Loucy (cell line): ENCODE data around the gene LSM3.

Experiments used
- H2AFZ ChIP-seq: fragments of 200-600 bp; sonication (generic); 2 replicates; pipeline ENCODE4 v1.6.0; 2016; ENCODE audit warnings: antibody characterized with exemption, mild to moderate bottlenecking, low read length, moderate library complexity
- H3F3A ChIP-seq: fragments of 200-600 bp; 2 replicates; pipeline ENCODE4 v1.6.0; 2016; ENCODE audit warnings: antibody characterized with exemption, low read depth, mild to moderate bottlenecking
- H3K27me3 ChIP-seq: fragments of 200-600 bp; sonication (generic); 2 replicates; pipeline ENCODE4 v1.6.1; 2014; ENCODE audit warnings: low read length, mild to moderate bottlenecking; ENCODE audit not compliant: insufficient read depth, poor library complexity, severe bottlenecking
- H3K36me3 ChIP-seq: fragments of 200-600 bp; sonication (generic); 2 replicates; pipeline ENCODE4 v1.6.1; 2016; ENCODE audit warnings: low read length; ENCODE audit not compliant: insufficient read depth
- H3K4me1 ChIP-seq: fragments of 200-600 bp; sonication (generic); 2 replicates; pipeline ENCODE4 v1.5.1; 2014; ENCODE audit warnings: low read length, mild to moderate bottlenecking; ENCODE audit not compliant: insufficient read depth, poor library complexity, severe bottlenecking
- H3K4me2 ChIP-seq: fragments of 200-600 bp; sonication (generic); 2 replicates; pipeline ENCODE4 v1.6.0; 2014; ENCODE audit warnings: antibody characterized with exemption, low read length, low read depth, mild to moderate bottlenecking; ENCODE audit not compliant: poor library complexity, severe bottlenecking
- H3K4me3 ChIP-seq: fragments of 200-600 bp; sonication (generic); 2 replicates; pipeline ENCODE4 v1.5.1; 2014; ENCODE audit warnings: low read length, mild to moderate bottlenecking, mixed read lengths; ENCODE audit not compliant: poor library complexity, severe bottlenecking
- H3K79me2 ChIP-seq: fragments of 200-600 bp; sonication (generic); 2 replicates; pipeline ENCODE4 v1.6.1; 2014; ENCODE audit warnings: low read length; ENCODE audit not compliant: insufficient read depth
- H3K9ac ChIP-seq: fragments of 200-600 bp; sonication (generic); 2 replicates; pipeline ENCODE4 v1.6.0; 2014; ENCODE audit warnings: mild to moderate bottlenecking, low read depth, low read length, moderate library complexity; ENCODE audit not compliant: poor library complexity, severe bottlenecking
- H3K9me2 ChIP-seq: fragments of 200-600 bp; sonication (generic); replicated peaks from 2 replicates; pipeline ENCODE4 v1.6.1; 2016; ENCODE audit warnings: low read depth, low read length, mixed read lengths
- H3K9me3 ChIP-seq: fragments of 200-600 bp; sonication (generic); 2 replicates; pipeline ENCODE4 v1.6.1; 2014; ENCODE audit warnings: mild to moderate bottlenecking, antibody characterized with exemption, low read length, low read depth; ENCODE audit not compliant: insufficient read depth
- H4K20me1 ChIP-seq: fragments of 200-600 bp; sonication (generic); 2 replicates; pipeline ENCODE4 v1.6.0; 2014; ENCODE audit warnings: antibody characterized with exemption, low read length, mild to moderate bottlenecking; ENCODE audit not compliant: insufficient read depth, poor library complexity, severe bottlenecking
- EZH2phosphoT487 ChIP-seq: fragments of 200-600 bp; IDR thresholded peaks from 2 replicates; pipeline ENCODE4 v1.6.1; 2018; ENCODE audit warnings: antibody characterized with exemption, mild to moderate bottlenecking, moderate library complexity, borderline replicate concordance
- TF ChIP-seq, protein P1 (sequence below): fragments of 200-600 bp; sonication (generic); conservative IDR thresholded peaks from 2 replicates; pipeline ENCODE4 v1.5.1; 2014; ENCODE audit warnings: mild to moderate bottlenecking, antibody characterized with exemption, low read length

The LSM3 gene

GRCh38 chr3:14152233-14152962 is 26.2 kb upstream of the LSM3 start:
- H3F3A ChIP-seq: no peaks in the 10 kb centered on the region
- H3K9ac ChIP-seq: no peak overlapping the region
- no peaks in the 10 kb centered on the region for H3K9me3 ChIP-seq
- no peak overlapping the region for H3K4me3 ChIP-seq
- no peaks in the 10 kb centered on the region for H3K9me2 ChIP-seq
- H3K4me2 ChIP-seq: no peak overlapping the region
- TF ChIP-seq, protein P1, sequence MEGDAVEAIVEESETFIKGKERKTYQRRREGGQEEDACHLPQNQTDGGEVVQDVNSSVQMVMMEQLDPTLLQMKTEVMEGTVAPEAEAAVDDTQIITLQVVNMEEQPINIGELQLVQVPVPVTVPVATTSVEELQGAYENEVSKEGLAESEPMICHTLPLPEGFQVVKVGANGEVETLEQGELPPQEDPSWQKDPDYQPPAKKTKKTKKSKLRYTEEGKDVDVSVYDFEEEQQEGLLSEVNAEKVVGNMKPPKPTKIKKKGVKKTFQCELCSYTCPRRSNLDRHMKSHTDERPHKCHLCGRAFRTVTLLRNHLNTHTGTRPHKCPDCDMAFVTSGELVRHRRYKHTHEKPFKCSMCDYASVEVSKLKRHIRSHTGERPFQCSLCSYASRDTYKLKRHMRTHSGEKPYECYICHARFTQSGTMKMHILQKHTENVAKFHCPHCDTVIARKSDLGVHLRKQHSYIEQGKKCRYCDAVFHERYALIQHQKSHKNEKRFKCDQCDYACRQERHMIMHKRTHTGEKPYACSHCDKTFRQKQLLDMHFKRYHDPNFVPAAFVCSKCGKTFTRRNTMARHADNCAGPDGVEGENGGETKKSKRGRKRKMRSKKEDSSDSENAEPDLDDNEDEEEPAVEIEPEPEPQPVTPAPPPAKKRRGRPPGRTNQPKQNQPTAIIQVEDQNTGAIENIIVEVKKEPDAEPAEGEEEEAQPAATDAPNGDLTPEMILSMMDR: peak; percentile 66
- TF ChIP-seq EZH2phosphoT487: no peak
- H3K79me2 ChIP-seq: no peaks in the 10 kb centered on the region
- no peaks in the 10 kb centered on the region for H3K4me1 ChIP-seq
- H3K27me3 ChIP-seq: no peaks in the 10 kb centered on the region
- no peak overlapping the region for H2AFZ ChIP-seq
- no peaks in the 10 kb centered on the region for H4K20me1 ChIP-seq
- peaks cover 9% of the 10 kb centered on the region; the same call in 1 of the 2 replicates for H3K36me3 ChIP-seq

DNA sequence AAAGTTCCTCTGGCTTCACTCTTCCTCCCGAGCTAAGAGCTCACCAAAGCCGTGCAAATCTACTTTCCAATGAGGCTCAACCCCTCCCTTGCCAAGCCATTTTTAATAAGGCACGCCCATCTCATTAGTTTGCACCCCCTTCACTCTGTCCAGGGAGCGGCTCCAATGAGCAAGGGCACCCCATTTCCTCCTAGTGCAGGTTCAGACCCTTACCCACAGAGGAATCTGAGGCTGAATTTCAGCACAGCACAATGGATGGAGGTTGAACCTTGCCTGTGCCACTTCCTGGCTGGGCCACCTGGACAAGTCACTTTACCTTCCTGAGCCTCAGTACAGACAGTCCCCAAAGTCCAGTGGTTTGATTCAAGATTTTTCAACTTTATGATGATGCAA is 25.7 kb upstream of the LSM3 start:
- Histone ChIP-seq H4K20me1 (no peaks in the 10 kb centered on the region), H3K4me1 (no peaks in the 10 kb centered on the region), H3K36me3 (peaks cover 15% of the 10 kb centered on the region; the same call in 1 of the 2 replicates), H3F3A (no peaks in the 10 kb centered on the region), H3K79me2 (no peaks in the 10 kb centered on the region), H3K9ac (no peak overlapping the region), H2AFZ (no peak overlapping the region), H3K4me3 (no peak overlapping the region), H3K27me3 (no peaks in the 10 kb centered on the region), H3K9me2 (no peaks in the 10 kb centered on the region), H3K9me3 (no peaks in the 10 kb centered on the region), H3K4me2 (no peak overlapping the region)
- TF ChIP-seq, protein P1: no peak
- no peak for TF ChIP-seq EZH2phosphoT487

DNA sequence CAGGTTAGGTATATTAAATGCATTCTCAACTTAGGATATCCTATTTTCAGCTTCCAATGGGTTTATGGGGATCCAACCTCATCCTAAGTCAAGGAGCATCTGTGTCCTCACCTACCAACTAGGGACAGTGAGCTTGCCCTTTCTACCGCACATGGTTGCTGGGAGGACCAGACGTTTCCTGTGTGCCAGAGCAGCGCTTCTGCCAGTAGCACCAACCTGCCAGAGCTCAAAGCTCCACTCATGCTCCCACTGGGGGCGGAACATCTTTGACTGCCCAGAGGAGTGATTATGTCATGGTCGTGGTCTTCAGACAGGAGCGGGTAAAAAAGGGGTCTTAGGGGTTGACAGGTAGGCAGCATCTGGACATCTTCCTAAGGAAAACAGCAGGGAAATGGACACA is 25.0 kb upstream of the LSM3 start:
- no peak overlapping the region for H3K4me2 ChIP-seq
- TF ChIP-seq, protein P1: no peak
- TF ChIP-seq EZH2phosphoT487: no peak
- no peak overlapping the region for H3K4me3 ChIP-seq
- no peaks in the 10 kb centered on the region for H4K20me1 ChIP-seq
- no peak overlapping the region for H3K9ac ChIP-seq
- H3K9me3 ChIP-seq: no peaks in the 10 kb centered on the region
- no peaks in the 10 kb centered on the region for H3K79me2 ChIP-seq
- H3K27me3 ChIP-seq: no peaks in the 10 kb centered on the region
- no peak overlapping the region for H2AFZ ChIP-seq
- H3K4me1 ChIP-seq: no peaks in the 10 kb centered on the region
- peaks cover 20% of the 10 kb centered on the region; the same call in 1 of the 2 replicates for H3K36me3 ChIP-seq
- H3K9me2 ChIP-seq: no peaks in the 10 kb centered on the region
- no peaks in the 10 kb centered on the region for H3F3A ChIP-seq
